ENCODE results near the gene OLA1. TPM values are rescaled to one million over a fixed set of nuclear protein-coding genes. Genes with fewer than 3 reads are reported as not detected.

OLA1 gene
- polyA plus RNA-seq, 1 experiment: 36.7 TPM

DNA sequence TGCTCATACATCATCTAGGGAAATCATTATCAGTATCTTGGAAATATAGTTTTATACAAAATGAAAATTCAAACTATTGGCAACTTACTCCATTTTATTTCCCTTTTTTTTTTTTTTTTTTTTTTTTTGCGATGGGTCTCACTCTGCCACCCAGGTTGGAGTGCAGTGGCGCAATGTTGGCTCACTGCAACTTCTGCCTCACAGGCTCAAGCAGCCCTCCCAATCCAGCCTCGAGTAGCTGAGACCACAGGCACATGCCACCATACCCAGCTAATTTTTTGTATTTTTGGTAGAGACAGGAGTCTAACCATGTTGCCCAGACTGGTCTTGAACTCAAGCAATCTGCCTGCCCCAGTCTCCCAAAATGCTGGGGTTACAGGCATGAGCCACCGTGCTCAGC lies 29.0 kb downstream of the OLA1 start:
- Histone ChIP-seq H3K36me3 (ENCODE audit: control insufficient read depth, insufficient read depth, low read length) (0 out of 2 replicates have a peak, but pooled peaks cover under 1% of the 10 kb centered on the region), H3K27me3 (ENCODE audit: control insufficient read depth, insufficient read depth, low read length) (no peaks in the 10 kb centered on the region), H3K4me3 (ENCODE audit: low read depth, low read length) (no peak overlapping the region)
- POLR2A ChIA-PET: no interaction called here
- TF ChIP-seq, protein P1, sequence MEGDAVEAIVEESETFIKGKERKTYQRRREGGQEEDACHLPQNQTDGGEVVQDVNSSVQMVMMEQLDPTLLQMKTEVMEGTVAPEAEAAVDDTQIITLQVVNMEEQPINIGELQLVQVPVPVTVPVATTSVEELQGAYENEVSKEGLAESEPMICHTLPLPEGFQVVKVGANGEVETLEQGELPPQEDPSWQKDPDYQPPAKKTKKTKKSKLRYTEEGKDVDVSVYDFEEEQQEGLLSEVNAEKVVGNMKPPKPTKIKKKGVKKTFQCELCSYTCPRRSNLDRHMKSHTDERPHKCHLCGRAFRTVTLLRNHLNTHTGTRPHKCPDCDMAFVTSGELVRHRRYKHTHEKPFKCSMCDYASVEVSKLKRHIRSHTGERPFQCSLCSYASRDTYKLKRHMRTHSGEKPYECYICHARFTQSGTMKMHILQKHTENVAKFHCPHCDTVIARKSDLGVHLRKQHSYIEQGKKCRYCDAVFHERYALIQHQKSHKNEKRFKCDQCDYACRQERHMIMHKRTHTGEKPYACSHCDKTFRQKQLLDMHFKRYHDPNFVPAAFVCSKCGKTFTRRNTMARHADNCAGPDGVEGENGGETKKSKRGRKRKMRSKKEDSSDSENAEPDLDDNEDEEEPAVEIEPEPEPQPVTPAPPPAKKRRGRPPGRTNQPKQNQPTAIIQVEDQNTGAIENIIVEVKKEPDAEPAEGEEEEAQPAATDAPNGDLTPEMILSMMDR (IDR thresholded peaks at IDR 0.05; ENCODE audit: insufficient read depth, low read depth, low read length): no peak
- CTCF ChIA-PET: interaction anchor here (0.7 kb wide), 1 partner anchor 35 kb away, joined by 3 read pairs; no protein-coding TSS in a partner anchor
- no peak for DNase-seq (ENCODE audit: low read depth)

DNA sequence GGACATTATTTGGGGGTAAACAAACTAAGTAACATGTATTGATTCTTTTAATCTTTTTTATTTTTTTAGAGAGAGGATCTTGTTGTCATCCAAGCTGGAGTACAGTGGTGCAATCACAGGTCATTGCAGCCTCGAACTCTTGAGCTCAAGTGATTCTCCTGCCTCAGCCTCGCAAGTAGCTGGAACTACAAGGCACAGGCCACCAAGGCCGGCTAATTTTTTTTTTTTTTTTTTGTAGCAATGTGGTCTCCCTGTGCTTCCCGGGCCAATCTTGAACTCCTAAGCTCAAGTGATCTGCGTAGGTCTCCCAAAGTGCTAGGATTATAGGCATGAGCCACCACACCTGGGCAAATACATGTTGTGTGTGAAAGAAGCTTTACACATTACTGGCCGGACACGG lies 29.6 kb downstream of the OLA1 start:
- TF ChIP-seq, protein P1 (IDR thresholded peaks at IDR 0.05; ENCODE audit: insufficient read depth, low read depth, low read length): no peak
- ChIA-PET POLR2A (no interaction called here), CTCF (interaction anchor here (0.7 kb wide), 1 partner anchor 35 kb away, joined by 3 read pairs; no protein-coding TSS in a partner anchor)
- no peak for DNase-seq (ENCODE audit: low read depth)
- Histone ChIP-seq H3K27me3 (ENCODE audit: control insufficient read depth, insufficient read depth, low read length) (no peaks in the 10 kb centered on the region), H3K36me3 (ENCODE audit: control insufficient read depth, insufficient read depth, low read length) (no peaks in the 10 kb centered on the region), H3K4me3 (ENCODE audit: low read depth, low read length) (no peak overlapping the region)

- Histone ChIP-seq H3K27me3 (ENCODE audit: control insufficient read depth, insufficient read depth, low read length) (no peaks in the 10 kb centered on the region), H3K4me3 (ENCODE audit: low read depth, low read length) (no peak overlapping the region), H3K36me3 (ENCODE audit: control insufficient read depth, insufficient read depth, low read length) (no peaks in the 10 kb centered on the region)
- DNase-seq (ENCODE audit: low read depth): no peak
- CTCF ChIA-PET: interaction anchor here (0.9 kb wide), 1 partner anchor 52 kb away, joined by 3 read pairs; no protein-coding TSS in a partner anchor
- TF ChIP-seq, protein P1 (IDR thresholded peaks at IDR 0.05; ENCODE audit: insufficient read depth, low read depth, low read length): no peak
- POLR2A ChIA-PET: no interaction called here
These were observed 30.5 kb downstream of the OLA1 start for GRCh38 chr2:174217869-174218268.

DNA sequence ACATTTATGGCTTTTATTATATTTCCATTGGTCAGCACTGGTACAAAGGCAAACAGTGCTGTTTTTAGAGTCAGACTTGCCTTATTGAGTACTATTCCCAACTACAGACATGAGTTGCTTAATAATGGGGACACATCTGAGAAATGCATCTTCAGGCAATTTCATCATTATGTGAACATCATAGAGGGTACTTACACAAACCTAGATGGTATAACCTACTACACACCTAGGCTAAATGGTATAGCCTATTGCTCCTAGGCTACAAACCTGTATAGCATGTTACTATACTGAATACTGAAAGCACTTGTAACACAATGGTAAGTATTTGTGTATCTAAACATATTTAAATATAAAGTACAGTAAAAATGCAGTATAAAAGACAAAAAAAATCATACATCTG lies 36.4 kb downstream of the OLA1 start:
- Histone ChIP-seq H3K4me3 (ENCODE audit: low read depth, low read length) (no peak overlapping the region), H3K36me3 (ENCODE audit: control insufficient read depth, insufficient read depth, low read length) (no peaks in the 10 kb centered on the region), H3K27me3 (ENCODE audit: control insufficient read depth, insufficient read depth, low read length) (no peaks in the 10 kb centered on the region)
- CTCF ChIA-PET: interaction anchor here (0.8 to 1.2 kb wide), 2 partner anchors 8 to 21 kb away, joined by 3 read pairs; no protein-coding TSS in a partner anchor
- TF ChIP-seq, protein P1 (IDR thresholded peaks at IDR 0.05; ENCODE audit: insufficient read depth, low read depth, low read length): no peak
- POLR2A ChIA-PET: no interaction called here
- no peak for DNase-seq (ENCODE audit: low read depth)

DNA sequence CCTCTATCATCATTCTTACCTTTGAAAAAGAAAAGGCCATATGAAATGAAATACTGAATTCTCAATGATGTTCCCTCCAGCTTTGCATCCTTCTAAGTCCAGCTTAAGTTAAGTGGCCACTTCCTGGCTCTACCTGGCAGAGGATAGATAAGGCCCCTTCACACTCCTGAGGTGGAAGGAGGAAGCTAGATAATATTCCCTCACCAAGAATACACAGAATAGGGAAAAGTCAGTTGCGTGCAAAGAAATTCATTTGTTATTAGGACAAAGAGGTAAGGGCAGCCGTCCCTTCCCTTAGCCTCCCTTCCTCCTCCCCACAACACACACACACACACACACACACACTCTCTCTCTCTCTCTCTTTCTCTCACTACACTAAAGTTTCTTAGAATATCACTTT lies 37.5 kb downstream of the OLA1 start:
- Histone ChIP-seq H3K4me3 (ENCODE audit: low read depth, low read length) (no peak overlapping the region), H3K36me3 (ENCODE audit: control insufficient read depth, insufficient read depth, low read length) (no peaks in the 10 kb centered on the region), H3K27me3 (ENCODE audit: control insufficient read depth, insufficient read depth, low read length) (no peaks in the 10 kb centered on the region)
- no peak for DNase-seq (ENCODE audit: low read depth)
- CTCF ChIA-PET: no interaction called here
- TF ChIP-seq, protein P1 (IDR thresholded peaks at IDR 0.05; ENCODE audit: insufficient read depth, low read depth, low read length): no peak
- POLR2A ChIA-PET: no interaction called here

Data from BJ (cell line).